ENCODE results near the gene GLYATL1.

The GLYATL1 gene

DNA sequence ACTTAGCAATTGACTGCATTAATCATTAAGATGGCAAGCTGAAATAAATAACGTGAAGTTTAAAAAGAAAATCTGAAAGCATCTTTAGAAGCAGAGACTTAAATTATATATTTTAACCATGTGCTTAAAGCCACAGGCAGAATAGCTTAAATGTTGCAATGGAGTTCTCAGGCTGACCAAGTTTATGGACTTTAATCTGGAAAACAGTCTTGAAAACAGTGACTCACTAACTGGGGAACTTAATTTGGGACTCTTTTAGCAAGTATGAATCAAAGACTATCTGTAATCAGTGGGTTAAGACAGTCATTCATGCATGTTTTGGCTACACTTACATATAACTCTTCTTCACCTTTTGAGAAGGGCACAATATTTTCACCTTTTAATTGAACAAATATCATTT is 12.6 kb upstream of the GLYATL1 start:
- TF ChIP-seq, protein P1, sequence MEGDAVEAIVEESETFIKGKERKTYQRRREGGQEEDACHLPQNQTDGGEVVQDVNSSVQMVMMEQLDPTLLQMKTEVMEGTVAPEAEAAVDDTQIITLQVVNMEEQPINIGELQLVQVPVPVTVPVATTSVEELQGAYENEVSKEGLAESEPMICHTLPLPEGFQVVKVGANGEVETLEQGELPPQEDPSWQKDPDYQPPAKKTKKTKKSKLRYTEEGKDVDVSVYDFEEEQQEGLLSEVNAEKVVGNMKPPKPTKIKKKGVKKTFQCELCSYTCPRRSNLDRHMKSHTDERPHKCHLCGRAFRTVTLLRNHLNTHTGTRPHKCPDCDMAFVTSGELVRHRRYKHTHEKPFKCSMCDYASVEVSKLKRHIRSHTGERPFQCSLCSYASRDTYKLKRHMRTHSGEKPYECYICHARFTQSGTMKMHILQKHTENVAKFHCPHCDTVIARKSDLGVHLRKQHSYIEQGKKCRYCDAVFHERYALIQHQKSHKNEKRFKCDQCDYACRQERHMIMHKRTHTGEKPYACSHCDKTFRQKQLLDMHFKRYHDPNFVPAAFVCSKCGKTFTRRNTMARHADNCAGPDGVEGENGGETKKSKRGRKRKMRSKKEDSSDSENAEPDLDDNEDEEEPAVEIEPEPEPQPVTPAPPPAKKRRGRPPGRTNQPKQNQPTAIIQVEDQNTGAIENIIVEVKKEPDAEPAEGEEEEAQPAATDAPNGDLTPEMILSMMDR (conservative IDR thresholded peaks at IDR 0.05) = no peak
- TF ChIP-seq ZFX (IDR thresholded peaks at IDR 0.05) = no peak
- H3K27ac ChIP-seq = peak overlapping the region; percentile 91; the same call in 1 of the 2 replicates

GRCh38 chr11:58927393-58928106 is 11.7 kb upstream of the GLYATL1 start:
- peak overlapping the region; percentile 91 for H3K27ac ChIP-seq
- TF ChIP-seq, protein P1 (conservative IDR thresholded peaks at IDR 0.05) = no peak
- TF ChIP-seq ZFX (IDR thresholded peaks at IDR 0.05) = no peak

- peak overlapping the region; percentile 91 for H3K27ac ChIP-seq
- TF ChIP-seq, protein P1 (conservative IDR thresholded peaks at IDR 0.05) = no peak
- no peak for TF ChIP-seq ZFX (IDR thresholded peaks at IDR 0.05)
Observed at GRCh38 chr11:58928107-58928499, 11.2 kb upstream of the GLYATL1 start.

- no peak for TF ChIP-seq ZFX (IDR thresholded peaks at IDR 0.05)
- TF ChIP-seq, protein P1 (conservative IDR thresholded peaks at IDR 0.05) = no peak
Observed at GRCh38 chr11:58928691-58929090, 10.6 kb upstream of the GLYATL1 start.

DNA sequence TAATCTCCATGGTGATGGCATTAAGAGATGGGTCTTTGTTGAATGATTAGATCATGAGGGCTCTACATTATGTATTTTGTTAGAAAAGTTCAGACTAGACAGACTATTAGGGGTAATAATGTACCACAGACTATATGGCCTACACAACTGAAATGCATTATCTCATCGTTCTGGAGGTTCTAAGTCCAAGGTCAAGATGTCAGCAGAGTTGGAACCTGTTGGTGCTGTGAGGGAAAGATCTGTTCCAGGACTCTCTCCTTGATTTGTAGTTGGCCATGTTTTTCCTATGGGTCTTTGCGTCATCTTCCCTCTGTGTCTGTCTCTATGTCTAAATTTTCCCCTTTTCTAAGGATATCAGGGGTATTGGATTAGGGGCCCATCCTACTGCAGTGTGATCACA is 8.4 kb upstream of the GLYATL1 start:
- no peak overlapping the region for H3K27ac ChIP-seq
- TF ChIP-seq, protein P1 (conservative IDR thresholded peaks at IDR 0.05) = no peak
- no peak for TF ChIP-seq ZFX (IDR thresholded peaks at IDR 0.05)

More at GRCh38 chr11:58928691-58929090, 10.6 kb upstream of the GLYATL1 start:
- peak overlapping the region; percentile 91 for H3K27ac ChIP-seq

GRCh38 chr11:58933661-58934060 is 5.6 kb upstream of the GLYATL1 start:
- no peak for TF ChIP-seq ZFX (IDR thresholded peaks at IDR 0.05)
- TF ChIP-seq, protein P1 (conservative IDR thresholded peaks at IDR 0.05) = no peak
- peak overlapping the region; percentile 82 for H3K27ac ChIP-seq

GRCh38 chr11:58934945-58935513 is 4.3 kb upstream of the GLYATL1 start:
- TF ChIP-seq, protein P1 (conservative IDR thresholded peaks at IDR 0.05) = no peak
- TF ChIP-seq ZFX (IDR thresholded peaks at IDR 0.05) = peak; percentile 30; the same call in 1 of the 2 replicates
- H3K27ac ChIP-seq = peak overlapping the region; percentile 82

Measured in C4-2B (cell line).